Measurements from ENCODE around the gene KRT76.

Gene KRT76

DNA sequence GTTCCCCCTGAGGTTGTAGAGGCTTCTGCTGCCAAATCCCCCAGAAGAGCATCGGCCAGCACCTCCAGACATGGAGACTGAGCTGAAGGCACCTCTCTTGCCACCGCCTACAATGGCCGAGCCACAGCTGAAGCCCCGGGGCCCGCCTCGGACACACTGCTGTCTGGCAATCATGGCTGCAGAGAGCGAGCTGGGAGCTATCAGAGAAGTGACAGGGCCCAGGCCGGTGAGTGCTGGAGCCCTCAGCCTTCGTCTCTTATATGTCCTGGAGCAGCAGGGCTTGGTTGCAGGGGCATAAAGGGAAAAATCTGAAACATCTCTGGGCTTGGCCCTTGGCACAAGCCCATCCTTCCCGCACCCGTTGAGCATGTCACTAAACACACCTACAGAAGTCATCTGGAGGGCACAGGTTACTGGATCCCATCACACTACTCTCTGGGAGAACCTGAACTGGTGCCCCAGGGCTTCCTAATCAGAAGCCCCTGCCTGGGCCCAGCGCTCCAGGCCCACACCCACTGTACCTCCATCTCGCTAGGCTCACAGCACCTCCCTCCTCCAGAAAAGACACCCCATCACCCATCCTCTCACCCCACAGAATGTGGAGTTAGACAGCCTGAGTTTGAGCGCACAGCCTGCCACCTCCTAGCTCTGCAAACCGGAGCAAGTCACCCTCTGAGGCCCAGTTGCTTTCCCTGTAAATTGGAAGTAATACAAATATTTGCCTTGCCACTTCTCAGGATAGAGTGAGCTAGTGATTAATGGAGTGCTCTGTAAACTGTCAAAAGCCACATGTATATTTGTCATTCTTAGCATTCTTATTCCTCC is 37.0 kb upstream of the KRT76 start, which contains the start of gene KRT4:
Gene KRT4 (minus strand): TSS at position 232 of the 825 bp plus-strand sequence. CDS start 58 bp downstream, at position 174.
- no peak within 1 kb of the TSS for H3K27ac ChIP-seq
- no peak for DNase-seq (ENCODE audit: low read depth, low spot score)

DNA sequence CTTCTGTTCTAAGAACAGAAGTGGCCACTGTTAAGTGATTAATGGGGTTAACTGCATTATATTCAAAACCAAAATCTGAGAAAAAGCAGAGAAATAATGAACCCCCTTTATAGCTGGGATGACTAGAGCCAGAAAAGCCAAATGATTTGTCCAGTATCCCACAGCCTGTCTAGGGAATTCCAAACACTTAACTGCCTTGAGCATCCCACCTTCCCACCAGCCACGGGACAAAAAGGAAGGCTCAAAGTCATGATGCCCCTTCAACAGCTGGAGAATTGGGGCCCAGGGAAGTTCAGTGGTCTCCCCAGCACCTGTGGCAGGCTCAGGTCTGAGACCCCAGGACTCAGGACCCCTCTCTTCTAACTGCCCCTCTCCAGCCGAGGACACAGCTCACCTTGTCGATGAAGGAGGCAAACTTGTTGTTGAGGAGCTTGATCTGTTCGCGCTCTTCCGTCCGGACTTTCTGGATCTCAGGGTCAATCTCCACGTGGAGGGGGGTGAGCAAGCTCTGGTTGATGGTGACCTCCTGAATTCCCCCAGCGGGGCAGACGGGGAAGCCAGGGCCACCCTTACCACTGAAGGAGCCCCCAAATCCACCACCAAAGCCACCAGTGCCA is 36.2 kb upstream of the KRT76 start:
- H3K27ac ChIP-seq: no peak overlapping the region
- DNase-seq (ENCODE audit: low read depth, low spot score): no peak

DNA sequence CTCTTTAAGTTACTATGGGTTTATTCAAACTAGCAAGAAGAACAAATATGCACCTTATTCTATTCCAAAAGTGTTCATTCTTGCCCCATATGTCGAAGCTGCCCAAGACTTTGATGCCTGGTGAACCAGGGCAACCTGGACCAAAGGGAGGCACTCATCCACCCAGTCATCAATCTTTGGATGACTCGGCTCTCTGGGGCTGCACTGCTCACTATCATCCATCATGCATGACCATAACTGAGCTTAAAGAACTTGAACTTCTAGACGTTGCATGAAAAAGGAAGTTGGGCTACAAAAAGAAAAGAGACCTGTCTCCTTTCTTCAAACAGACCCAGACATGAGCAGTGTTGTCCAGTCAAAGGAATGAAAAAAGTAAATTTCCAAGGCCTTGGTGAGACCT is 35.6 kb upstream of the KRT76 start:
- no peak overlapping the region for H3K27ac ChIP-seq
- DNase-seq (ENCODE audit: low read depth, low spot score): no peak

DNA sequence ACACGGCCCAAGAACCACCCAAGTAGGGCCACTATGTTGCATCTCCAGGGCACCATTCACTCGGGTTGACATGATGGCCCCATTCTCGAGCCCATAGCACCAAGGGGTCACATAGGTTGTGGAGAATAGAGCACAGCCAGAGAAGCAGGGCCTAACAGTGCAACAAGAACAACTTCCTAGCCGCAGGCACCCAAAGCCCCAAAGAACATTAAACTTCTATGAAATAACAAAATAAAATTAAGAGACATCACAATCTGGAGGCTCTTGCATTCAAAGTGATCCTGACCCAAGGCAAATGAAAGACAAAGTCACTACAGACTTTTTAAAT is 34.9 kb upstream of the KRT76 start:
- no peak for DNase-seq (ENCODE audit: low read depth, low spot score)
- H3K27ac ChIP-seq: no peak overlapping the region

DNA sequence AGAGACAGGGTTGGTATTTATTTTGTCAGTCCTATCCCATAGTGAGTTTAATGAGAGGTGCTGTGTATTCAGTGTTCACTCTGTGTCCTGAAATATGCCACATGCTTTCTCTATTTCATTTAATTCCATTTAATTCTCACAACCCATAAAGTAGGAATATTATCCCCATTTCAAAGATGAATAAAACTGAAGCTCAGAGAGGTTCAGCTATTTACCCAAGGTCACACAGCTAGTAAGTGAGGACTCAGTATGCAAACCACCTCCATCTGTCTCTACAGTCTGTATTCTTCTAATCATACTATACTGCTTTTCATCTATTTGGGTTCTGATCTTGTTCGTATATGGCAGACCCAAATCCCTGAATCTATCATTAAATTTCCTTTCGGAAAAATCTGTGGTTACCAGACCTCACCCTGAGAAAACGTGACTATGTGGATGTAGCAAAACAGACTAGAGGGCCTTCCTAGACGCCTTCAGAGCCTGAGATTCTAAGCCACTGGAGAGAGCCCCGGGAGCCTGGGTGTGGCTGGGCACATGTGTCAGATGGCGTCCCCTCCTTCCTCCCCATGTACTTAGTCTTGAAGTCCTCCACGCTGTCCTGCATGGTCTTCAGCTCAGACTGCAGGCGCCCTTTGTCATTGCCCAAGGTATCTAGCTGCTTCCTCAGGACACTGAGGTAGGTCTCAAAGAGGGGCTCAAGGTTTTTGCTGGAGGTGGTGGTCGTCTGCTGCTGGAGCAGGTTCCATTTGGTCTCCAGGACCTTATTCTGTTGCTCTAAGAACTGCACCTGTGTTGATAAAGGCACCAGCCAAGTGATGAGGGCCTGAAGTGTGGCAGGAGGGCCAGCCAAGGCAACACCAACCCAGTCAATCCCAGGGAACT is 34.3 kb upstream of the KRT76 start:
- H3K27ac ChIP-seq: no peak overlapping the region
- no peak for DNase-seq (ENCODE audit: low read depth, low spot score)

DNA sequence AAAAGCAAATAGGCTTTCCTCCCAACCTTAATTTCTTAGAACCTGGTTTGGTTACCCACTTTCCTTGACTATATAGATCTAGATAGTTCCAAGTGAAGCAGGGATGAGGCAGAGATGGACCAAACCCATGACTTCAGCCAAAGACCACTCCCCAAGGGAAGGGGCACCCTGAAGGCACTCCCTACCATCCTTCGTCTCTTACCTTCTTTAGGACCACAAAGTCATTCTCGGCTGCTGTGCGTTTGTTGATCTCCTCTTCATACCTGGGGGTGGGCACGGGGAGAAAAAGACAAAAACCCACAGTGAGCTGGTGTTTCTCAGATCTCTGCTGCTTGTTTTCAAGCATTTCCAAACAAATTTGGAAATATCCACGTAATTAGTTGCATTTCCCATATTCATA is 33.4 kb upstream of the KRT76 start:
- no peak overlapping the region for H3K27ac ChIP-seq
- no peak for DNase-seq (ENCODE audit: low read depth, low spot score)

DNA sequence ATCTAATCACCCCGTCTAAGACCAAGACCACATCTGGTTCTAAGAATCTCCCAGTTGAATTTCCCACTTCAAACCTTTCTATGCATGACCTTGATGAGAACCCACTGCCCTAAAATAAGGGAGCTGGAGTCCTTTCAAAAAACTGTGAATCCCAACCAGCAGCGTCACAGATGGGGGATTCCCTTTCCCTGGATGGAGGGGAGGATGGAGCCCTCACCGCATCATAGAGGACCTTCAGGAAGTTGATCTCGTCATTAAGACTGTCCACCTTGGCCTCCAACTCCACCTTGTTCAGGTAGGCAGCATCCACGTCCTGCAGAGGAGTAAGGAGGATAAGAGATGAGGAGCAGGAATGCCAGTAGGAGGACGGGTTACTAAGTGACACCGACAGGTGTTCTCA is 32.0 kb upstream of the KRT76 start:
- no peak for DNase-seq (ENCODE audit: low read depth, low spot score)
- no peak overlapping the region for H3K27ac ChIP-seq

DNA sequence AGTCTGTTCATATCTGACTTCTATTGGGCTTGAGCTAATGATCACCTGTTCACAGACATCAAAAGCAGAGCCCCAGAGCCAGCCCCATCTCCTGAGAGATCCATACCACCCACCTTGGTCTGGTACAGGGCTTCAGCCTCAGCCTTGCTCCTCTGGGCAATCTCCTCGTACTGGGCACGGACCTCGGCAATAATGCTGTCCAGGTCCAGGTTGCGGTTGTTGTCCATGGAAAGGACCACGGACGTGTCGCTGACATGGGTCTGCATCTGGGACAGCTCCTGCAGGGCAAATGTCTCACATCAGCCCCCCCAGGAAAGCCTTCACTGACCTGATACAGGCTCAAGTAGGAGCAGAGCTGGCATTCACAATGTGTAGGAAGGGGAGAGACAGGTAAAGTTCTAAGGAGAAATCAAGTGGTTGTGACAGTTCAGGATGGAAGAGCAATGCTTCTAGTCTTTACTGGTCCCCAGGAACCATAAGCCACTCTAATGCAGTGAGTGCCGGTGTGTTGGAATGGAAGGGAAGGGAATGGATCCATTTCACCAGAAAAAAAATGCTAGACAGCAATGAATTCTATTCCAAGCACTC is 31.5 kb upstream of the KRT76 start:
- no peak overlapping the region for H3K27ac ChIP-seq
- no peak for DNase-seq (ENCODE audit: low read depth, low spot score)

DNA sequence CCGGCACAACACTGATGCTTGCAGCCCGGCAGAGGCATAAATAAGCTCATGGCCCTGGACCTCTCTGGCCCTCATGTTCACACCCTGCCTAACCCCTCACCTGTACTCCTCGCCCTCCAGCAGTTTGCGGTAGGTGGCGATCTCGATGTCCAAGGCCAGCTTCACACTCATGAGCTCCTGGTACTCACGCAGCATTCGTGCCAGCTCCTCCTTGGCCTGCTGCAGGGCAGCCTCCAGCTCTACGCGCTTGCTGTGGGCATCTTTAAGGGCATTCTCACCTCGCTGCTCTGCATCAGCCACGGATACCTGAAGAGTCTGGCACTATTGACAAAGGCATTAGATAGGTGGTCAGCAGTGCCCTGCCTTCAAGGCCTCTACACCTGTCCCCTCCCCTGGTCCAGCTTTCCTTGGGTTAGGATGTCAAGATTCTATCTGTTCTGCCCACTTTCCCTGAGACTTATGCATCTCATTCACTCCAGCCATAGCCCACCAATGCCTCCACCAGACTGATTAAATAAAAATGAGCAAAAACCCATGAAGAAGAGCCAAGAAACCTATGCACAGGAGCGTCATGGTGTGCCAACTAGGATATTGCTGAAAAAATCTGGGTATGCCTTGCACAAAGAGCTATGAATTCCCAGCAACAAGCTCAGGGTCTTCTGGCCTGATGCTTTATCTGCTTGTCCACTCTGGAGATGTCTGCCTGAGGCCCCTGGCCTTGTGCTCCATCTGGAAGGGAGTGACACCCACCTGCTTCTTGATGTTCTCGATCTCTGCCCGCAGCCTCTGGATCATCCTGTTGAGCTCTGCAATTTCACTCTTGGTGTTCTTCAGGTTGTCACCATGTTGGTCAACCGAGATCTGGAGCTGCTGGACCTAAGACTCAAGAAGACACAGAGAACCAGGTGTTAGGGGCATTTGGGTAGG is 30.7 kb upstream of the KRT76 start:
- no peak for DNase-seq (ENCODE audit: low read depth, low spot score)
- H3K27ac ChIP-seq: no peak overlapping the region

DNA sequence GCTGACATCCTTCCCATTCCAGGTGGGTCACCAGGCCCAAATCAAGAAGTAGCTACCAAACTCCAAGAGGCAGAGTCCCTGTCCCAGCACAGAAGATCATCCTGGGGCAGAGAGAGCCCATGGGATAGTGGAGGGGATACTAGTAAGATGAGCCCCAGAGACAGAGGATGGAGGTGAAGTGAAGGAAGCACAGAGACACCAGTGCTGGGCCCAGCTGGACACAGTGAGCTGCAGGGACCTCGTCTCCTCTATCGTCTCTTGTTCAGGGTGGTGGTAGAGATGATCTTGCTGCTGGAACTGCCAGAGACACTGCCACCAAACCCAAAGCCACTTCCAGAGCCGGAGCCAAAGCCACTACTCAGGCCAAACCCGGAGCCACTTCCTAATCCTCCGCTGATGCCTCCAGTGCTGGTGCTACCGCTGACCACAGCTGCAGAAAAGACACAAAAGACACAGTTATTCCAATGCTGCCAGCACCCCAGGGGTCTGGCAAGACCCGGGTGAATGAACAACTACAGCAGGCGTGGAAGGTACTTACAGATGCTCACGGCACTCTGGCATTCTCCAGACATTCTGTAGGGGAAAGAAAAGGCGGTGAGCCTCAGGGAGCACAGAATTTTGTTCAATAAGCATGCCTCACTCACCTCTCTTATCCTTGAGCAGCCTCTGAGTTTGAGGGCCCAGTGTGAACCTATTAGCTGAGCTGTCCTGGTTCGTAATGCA is 29.8 kb upstream of the KRT76 start:
- H3K27ac ChIP-seq: no peak overlapping the region
- no peak for DNase-seq (ENCODE audit: low read depth, low spot score)

DNA sequence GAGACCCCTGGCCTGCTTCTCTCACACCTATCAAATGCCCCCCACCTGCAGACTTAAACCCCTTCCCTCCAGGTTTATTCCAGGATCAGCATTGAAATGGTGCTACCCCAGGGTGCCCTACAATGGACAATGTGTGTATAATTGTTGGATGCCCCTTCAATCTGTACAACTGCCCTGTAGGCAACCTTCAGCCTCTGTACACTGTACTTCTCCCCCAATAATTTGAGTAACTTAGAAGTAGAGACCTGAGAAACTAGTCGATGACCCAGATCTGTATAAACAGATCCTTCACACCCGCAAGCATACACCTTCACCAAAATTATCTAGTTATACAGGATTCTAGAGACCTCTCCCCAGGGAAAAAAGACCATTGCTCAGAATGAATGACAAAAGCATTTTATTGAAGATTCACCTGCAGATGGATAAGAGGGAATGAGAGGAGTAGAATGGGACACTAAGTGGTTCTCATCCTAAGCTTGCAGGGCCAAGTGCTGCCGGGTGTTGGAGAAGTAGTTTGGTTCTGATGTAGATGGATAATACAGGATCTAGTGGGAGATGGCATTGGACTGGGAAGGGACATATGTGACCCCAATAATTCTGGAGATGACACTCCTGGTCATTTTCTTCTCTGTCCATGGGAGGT is 29.1 kb upstream of the KRT76 start:
- no peak overlapping the region for H3K27ac ChIP-seq
- DNase-seq (ENCODE audit: low read depth, low spot score): no peak

DNA sequence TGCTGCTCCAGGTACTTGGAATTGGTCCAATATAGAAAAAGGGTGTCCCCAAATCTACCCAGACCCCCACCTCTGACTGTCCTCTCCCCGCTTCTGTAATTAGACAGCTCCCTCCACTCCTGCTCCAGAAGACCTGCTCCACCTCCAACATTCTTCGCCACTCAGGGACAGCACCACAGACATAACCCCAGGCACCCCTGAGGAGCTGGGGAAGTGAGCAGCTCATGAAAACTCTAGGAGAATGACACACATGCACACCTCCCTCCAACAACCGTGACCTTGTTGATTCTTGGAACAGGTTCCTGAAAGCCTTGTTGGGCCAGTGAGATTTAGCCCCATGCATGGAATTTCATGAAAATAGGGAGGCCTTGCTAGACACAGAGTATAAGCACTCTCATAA is 28.6 kb upstream of the KRT76 start:
- DNase-seq (ENCODE audit: low read depth, low spot score): no peak
- H3K27ac ChIP-seq: no peak overlapping the region

DNA sequence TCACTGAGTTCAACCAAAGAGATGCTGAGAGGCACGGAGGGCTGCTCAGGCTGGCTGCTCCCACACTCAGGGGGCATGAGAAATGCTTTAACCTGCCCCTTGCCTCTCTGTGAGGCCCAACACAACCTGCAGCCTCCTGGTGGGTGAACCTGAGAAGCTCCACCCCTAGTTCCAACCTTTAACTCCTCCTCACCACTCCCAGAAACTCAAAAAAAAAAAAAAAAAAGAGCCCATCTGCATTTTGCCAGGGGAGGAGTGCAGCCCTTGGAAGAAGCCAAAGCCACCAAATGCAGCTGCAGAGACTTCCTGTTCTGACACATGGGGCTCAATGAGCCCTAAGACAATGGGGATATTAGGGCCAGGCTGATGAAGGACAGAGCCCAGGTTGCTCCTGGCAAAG is 27.9 kb upstream of the KRT76 start:
- no peak overlapping the region for H3K27ac ChIP-seq
- DNase-seq (ENCODE audit: low read depth, low spot score): no peak

DNA sequence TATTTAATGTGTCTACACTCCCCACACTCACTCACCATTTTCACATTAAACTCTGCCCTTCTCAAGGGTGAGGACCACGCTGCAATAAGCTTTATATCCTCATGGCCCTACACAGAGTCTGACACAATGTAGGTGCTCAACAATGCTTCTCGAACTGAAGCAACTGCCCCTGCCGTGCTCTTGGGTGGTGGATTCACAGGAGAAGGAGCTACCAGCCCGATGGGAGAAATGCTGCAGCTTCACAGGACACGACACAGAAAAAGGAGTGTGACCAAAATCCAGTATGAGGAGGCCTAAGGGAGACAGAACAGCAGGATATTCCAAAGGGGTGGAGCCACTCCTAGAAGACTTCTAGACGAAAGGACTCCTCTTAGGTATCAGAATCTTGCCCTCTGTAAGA is 25.3 kb upstream of the KRT76 start:
- DNase-seq (ENCODE audit: low read depth, low spot score): no peak

DNA sequence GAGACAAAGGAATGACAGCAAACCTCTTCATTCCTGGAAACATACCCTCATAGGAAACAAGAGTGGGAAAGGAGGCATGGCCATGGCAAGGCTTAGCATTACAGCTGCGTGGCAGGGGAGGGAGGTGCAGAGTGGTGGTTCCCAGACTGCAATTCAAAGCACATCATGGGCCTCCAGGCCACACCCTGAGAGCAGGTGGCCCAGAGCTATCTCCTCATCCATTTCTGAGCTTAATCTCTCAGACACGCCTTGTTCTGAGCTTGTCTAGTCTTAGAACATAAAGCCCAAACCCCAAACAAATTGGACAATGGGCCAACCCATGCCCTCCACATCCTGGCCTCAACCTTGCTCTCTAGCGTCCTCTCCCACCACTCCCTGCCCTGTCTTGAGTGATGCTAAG is 24.6 kb upstream of the KRT76 start:
- no peak for DNase-seq (ENCODE audit: low read depth, low spot score)
- no peak overlapping the region for H3K27ac ChIP-seq

More for the DNA sequence above, 25.3 kb upstream of the KRT76 start:
- no peak overlapping the region for H3K27ac ChIP-seq

DNA sequence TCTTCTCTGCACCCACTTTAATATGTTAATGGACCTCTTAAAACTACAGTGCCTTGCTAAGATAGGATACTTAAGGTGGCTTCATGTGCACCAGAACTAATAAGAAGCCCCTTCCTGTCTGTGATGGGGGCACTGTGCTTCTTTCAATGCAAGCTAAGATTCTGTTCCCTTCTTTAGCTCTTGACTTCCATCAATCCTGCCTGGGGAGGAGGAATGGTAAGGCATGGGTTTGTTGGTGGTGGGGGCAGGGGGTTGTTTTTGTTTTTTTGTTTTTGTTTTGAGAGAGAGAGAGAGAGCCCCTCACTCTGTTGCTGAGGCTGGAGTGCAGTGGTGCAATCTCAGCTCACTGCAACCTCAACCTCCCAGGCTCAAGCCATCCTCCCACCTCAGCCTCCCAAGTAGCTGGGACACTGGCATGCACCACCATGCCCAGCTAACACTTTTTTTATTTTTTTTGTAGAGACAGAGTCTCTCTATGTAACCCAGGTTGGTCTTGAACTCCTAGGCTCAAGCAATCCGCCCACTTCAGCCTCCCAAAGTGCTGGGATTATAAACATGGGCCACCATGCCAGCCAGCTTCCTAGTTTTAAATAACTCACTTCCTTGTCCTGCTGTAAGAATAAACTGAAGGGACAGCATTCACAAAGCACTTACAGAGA is 23.2 kb upstream of the KRT76 start:
- peak overlapping the region; percentile 16 for H3K27ac ChIP-seq
- DNase-seq (ENCODE audit: low read depth, low spot score): no peak

DNA sequence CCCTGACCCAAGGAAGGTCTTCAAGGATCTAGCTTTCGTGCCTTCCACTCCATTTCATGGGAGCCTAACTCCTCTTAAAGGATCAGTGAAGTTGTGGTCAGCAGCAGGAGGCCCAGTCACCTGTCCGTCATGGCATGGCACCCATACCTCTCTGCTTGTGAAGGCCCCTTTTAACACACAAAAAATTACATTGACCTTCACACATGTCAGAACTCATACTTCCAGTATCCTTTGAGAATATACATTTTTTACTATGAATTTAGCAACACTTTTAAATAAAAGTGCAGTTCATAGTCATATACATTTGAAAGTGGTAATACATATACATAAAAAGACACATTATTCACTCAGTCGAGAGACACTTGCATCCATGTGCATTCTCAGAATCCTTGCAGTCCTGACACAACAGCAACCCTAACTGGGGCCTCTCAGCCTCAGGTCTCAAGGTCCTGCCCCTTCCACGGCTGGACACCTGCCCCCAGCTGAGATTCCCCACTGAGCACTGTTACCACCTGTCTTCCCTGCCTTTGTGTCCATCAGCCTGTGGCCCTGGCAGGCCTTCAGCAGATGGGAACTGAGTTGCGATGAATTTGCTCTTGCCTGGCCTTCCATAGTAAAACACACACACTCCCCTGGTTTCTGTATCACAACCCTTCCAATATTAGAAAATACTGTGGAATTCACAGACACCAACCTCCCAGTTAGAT is 22.5 kb upstream of the KRT76 start:
- H3K27ac ChIP-seq: peak overlapping the region; percentile 66
- DNase-seq (ENCODE audit: low read depth, low spot score): no peak

Measured in epithelial cell of prostate (primary cell).